ENCODE measurements around the gene FAM151B. TPM values are rescaled to one million over a fixed set of nuclear protein-coding genes. Genes with fewer than 3 reads are reported as not detected.

FAM151B gene
- total and polyA plus RNA-seq, 2 of the 13 experiments (the other 11 are each of a cell fraction or from before 2014, with no cell fraction given) = 0.61 to 1.0 TPM

- TF ChIP-seq NFAT5 (CRISPR knock-in tag; IDR thresholded peaks at IDR 0.05) (no peak), ZNF781 (CRISPR knock-in tag; IDR thresholded peaks at IDR 0.05; ENCODE audit: borderline replicate concordance, not compliant biosample characterization) (no peak), JUNB (CRISPR knock-in tag; IDR thresholded peaks at IDR 0.05; ENCODE audit: borderline replicate concordance) (no peak), HNF4G (IDR thresholded peaks at IDR 0.05; ENCODE audit: borderline replicate concordance, low read depth, low read length) (no peak), HNF4G (CRISPR knock-in tag; IDR thresholded peaks at IDR 0.05; ENCODE audit: borderline replicate concordance, low read depth) (no peak), JUN (CRISPR knock-in tag; IDR thresholded peaks at IDR 0.05) (no peak)
These were observed 85.2 kb downstream of the FAM151B start (continued) for GRCh38 chr5:80573062-80573461.

GRCh38 chr5:80576383-80576782 is 88.5 kb downstream of the FAM151B start:
- WGBS (ENCODE audit: low lambda C conversion rate) = 46% methylated on average over 5 of the region's 5 CpGs
- POLR2A ChIA-PET = no interaction called here
- in situ Hi-C loops (cut with HindIII; ENCODE audit: extremely low pct_ligation_motif_present, low pct_unique_long_range_greater_than_20kb) = no loop called here
- TF ChIP-seq GATAD1 (CRISPR knock-in tag; IDR thresholded peaks at IDR 0.05) (no peak), ZUFSP (CRISPR knock-in tag; IDR thresholded peaks at IDR 0.05; ENCODE audit: borderline replicate concordance) (no peak), ZNF563 (CRISPR knock-in tag; IDR thresholded peaks at IDR 0.05) (no peak), ZBTB2 (CRISPR knock-in tag; IDR thresholded peaks at IDR 0.05; ENCODE audit: low read depth) (no peak)

More at GRCh38 chr5:80576383-80576782, 88.5 kb downstream of the FAM151B start:
- no peaks in the 10 kb centered on the region for H4K20me1 ChIP-seq (ENCODE audit: insufficient read depth, low read length)
- BruUV-seq (replicated peaks) = no TSS peak
- no peak overlapping the region for H3K9ac ChIP-seq (ENCODE audit: insufficient read depth, low read depth, low read length)
- H2AFZ ChIP-seq (ENCODE audit: low read length) = no peak overlapping the region
- CTCF ChIA-PET (ENCODE audit: low intra/inter-chr PET ratio, low total read pairs) = no interaction called here
- H3K36me3 ChIP-seq (replicated peaks in 1 of 2; ENCODE audit: control insufficient read depth in 1 of 2, insufficient read depth in 2 of 2, low read length in 2 of 2) = no peaks in the 10 kb centered on the region
- H3K9me3 ChIP-seq (ENCODE audit: low read length) = no peaks in the 10 kb centered on the region
- FAIRE-seq = no peak
- no peaks in the 10 kb centered on the region for H3K4me1 ChIP-seq (ENCODE audit: insufficient read depth, low read length)
- no peak for ATAC-seq
- H3K27ac ChIP-seq (ENCODE audit: extremely low read length, insufficient read depth, low read length) = no peak overlapping the region
- H3K4me3 ChIP-seq (replicated peaks in 1 of 3; ENCODE audit: insufficient read depth in 1 of 3, low read depth in 2 of 3, low read length in 3 of 3) = no peak overlapping the region
- no peak overlapping the region for H3K4me2 ChIP-seq (ENCODE audit: low read depth, low read length)
- intact Hi-C loops (cut with micrococcal nuclease; ENCODE audit: unreplicated experiment) = no loop called here
- DNase-seq (ENCODE audit: low spot score) = no peak
- H3K27me3 ChIP-seq (ENCODE audit: control insufficient read depth in 1 of 2, insufficient read depth in 2 of 2, low read length in 2 of 2) = peaks cover 3 to 18% of the 10 kb centered on the region in 2 experiments
- H3K79me2 ChIP-seq (ENCODE audit: insufficient read depth, low read length) = no peaks in the 10 kb centered on the region

Measured in HepG2 (cell line).